Trophoblast cell (in vitro differentiated cells and primary cell): ENCODE measurements around the gene AANAT.

Experiments
- DNase-seq, 2 donors: peaks; one replicate each; pipeline ENCODE4 v3.0.0-alpha.2; 2016
- H2AFZ ChIP-seq: 2 replicates; pipeline ENCODE4 v1.6.1; 2013; ENCODE audit warnings: low read length, moderate library complexity, mild to moderate bottlenecking; ENCODE audit not compliant: insufficient read depth, poor library complexity
- H2AK5ac ChIP-seq: 2 replicates; pipeline ENCODE4 v1.6.1; 2013; ENCODE audit warnings: mild to moderate bottlenecking, low read length
- H2BK120ac ChIP-seq: 2 replicates; pipeline ENCODE4 v1.6.1; 2013; ENCODE audit warnings: low read length, mild to moderate bottlenecking, moderate library complexity; ENCODE audit not compliant: insufficient read depth, poor library complexity
- H2BK12ac ChIP-seq: 2 replicates; pipeline ENCODE4 v1.6.1; 2013; ENCODE audit warnings: mild to moderate bottlenecking, low read length, moderate library complexity
- H2BK5ac ChIP-seq: 2 replicates; pipeline ENCODE4 v1.6.1; 2013; ENCODE audit warnings: low read length, low read depth, moderate library complexity, mild to moderate bottlenecking; ENCODE audit not compliant: poor library complexity
- H3K14ac ChIP-seq: 2 replicates; pipeline ENCODE4 v1.6.1; 2013; ENCODE audit warnings: mild to moderate bottlenecking, low read length
- H3K18ac ChIP-seq: 2 replicates; pipeline ENCODE4 v1.6.1; 2013; ENCODE audit warnings: mild to moderate bottlenecking, low read length
- H3K23ac ChIP-seq: 2 replicates; pipeline ENCODE4 v1.6.1; 2013; ENCODE audit warnings: low read length
- H3K27ac ChIP-seq: 2 replicates; pipeline ENCODE4 v1.5.1; 2013; ENCODE audit warnings: low read depth, mild to moderate bottlenecking, inconsistent platforms, low read length, moderate library complexity
- H3K27me3 ChIP-seq: 2 replicates; pipeline ENCODE4 v1.6.1; 2013; ENCODE audit warnings: inconsistent platforms, mild to moderate bottlenecking, low read length, moderate library complexity; ENCODE audit not compliant: insufficient read depth
- H3K36me3 ChIP-seq, 2 experiments: 1 replicate in 1 of 2; 2 replicates in 1 of 2; pipeline ENCODE4 v1.6.1; 2013; ENCODE audit warnings: low read length in 2 of 2, mild to moderate bottlenecking in 2 of 2, moderate library complexity in 1 of 2; ENCODE audit not compliant: insufficient read depth in 2 of 2, control insufficient read depth in 1 of 2
- H3K4ac ChIP-seq: 2 replicates; pipeline ENCODE4 v1.6.1; 2013; ENCODE audit warnings: low read depth, mild to moderate bottlenecking, low read length, moderate library complexity
- H3K4me1 ChIP-seq, 2 experiments: 1 replicate in 1 of 2; 2 replicates in 1 of 2; pipeline ENCODE4 v1.6.1; 2013; ENCODE audit warnings: low read length in 2 of 2, mild to moderate bottlenecking in 2 of 2, moderate library complexity in 1 of 2; ENCODE audit not compliant: insufficient read depth in 2 of 2, control insufficient read depth in 1 of 2
- H3K4me2 ChIP-seq: 2 replicates; pipeline ENCODE4 v1.6.1; 2013; ENCODE audit warnings: inconsistent platforms, mild to moderate bottlenecking, low read length, moderate library complexity
- H3K4me3 ChIP-seq: 2 replicates; pipeline ENCODE4 v1.5.1; 2013; ENCODE audit warnings: mild to moderate bottlenecking, low read depth, low read length, inconsistent platforms
- H3K79me1 ChIP-seq: one replicate; pipeline ENCODE4 v1.6.1; 2013; ENCODE audit warnings: low read length
- H3K79me2 ChIP-seq: 2 replicates; pipeline ENCODE4 v1.6.1; 2013; ENCODE audit warnings: low read length, mild to moderate bottlenecking; ENCODE audit not compliant: control insufficient read depth, insufficient read depth, poor library complexity
- H3K9ac ChIP-seq: 2 replicates; pipeline ENCODE4 v1.6.1; 2013; ENCODE audit warnings: mild to moderate bottlenecking, low read length
- H3K9me3 ChIP-seq: 2 replicates; pipeline ENCODE4 v1.6.1; 2013; ENCODE audit warnings: low read depth, mild to moderate bottlenecking, control low read depth, inconsistent platforms, low read length; ENCODE audit not compliant: insufficient read depth
- H4K12ac ChIP-seq: 2 replicates; pipeline ENCODE4 v1.6.1; 2013; ENCODE audit warnings: low read depth, mild to moderate bottlenecking, low read length, moderate library complexity
- H4K8ac ChIP-seq: 2 replicates; pipeline ENCODE4 v1.6.1; 2013; ENCODE audit warnings: low read depth, mild to moderate bottlenecking, low read length, moderate library complexity
- H4K91ac ChIP-seq: one replicate; pipeline ENCODE4 v1.6.1; 2013; ENCODE audit warnings: low read depth, mild to moderate bottlenecking, low read length, moderate library complexity
- WGBS: extraction: QIAGEN DNeasy Blood & Tissue Kit; methylation state at CpG from one replicate; pipeline ENCODE4 v1.1.7; 2013; ENCODE audit warnings: missing lambda C conversion rate; ENCODE audit not compliant: insufficient read length, insufficient coverage; ENCODE audit errors: extremely low coverage; 5-methylcytosine and 5-hydroxymethylcytosine counted together

The AANAT gene

GRCh38 chr17:76510831-76511244, 43.4 kb downstream of the AANAT start:
- no peak overlapping the region for H2AK5ac ChIP-seq
- no peak overlapping the region for H3K23ac ChIP-seq
- no peaks in the 10 kb centered on the region for H3K79me1 ChIP-seq
- H2AFZ ChIP-seq: no peak overlapping the region
- no peak overlapping the region for H3K4me2 ChIP-seq
- H4K8ac ChIP-seq: no peak overlapping the region
- no peak overlapping the region for H4K91ac ChIP-seq
- H2BK120ac ChIP-seq: no peak overlapping the region
- no peak overlapping the region for H3K14ac ChIP-seq
- peaks cover 2% of the 10 kb centered on the region for H3K27me3 ChIP-seq
- no peak overlapping the region for H3K4ac ChIP-seq
- H3K79me2 ChIP-seq: no peaks in the 10 kb centered on the region
- H3K4me1 ChIP-seq: no peaks in the 10 kb centered on the region
- no peak overlapping the region for H3K9ac ChIP-seq
- no peak overlapping the region for H3K27ac ChIP-seq
- H3K4me3 ChIP-seq: no peak overlapping the region
- H4K12ac ChIP-seq: no peak overlapping the region
- peaks cover 4% of the 10 kb centered on the region for H3K9me3 ChIP-seq
- WGBS: no CpG with 5 or more reads among the region's 9 CpGs
- no peak overlapping the region for H3K18ac ChIP-seq
- no peaks in the 10 kb centered on the region for H3K36me3 ChIP-seq
- H2BK12ac ChIP-seq: no peak overlapping the region
- H2BK5ac ChIP-seq: no peak overlapping the region
- no peak for DNase-seq

- H2AFZ ChIP-seq: no peak overlapping the region
- peaks cover 4% of the 10 kb centered on the region for H3K9me3 ChIP-seq
- no peaks in the 10 kb centered on the region for H3K79me2 ChIP-seq
- H2BK120ac ChIP-seq: no peak overlapping the region
- H3K9ac ChIP-seq: no peak overlapping the region
- no peak for DNase-seq
- H3K23ac ChIP-seq: no peak overlapping the region
- H3K79me1 ChIP-seq: no peaks in the 10 kb centered on the region
- no peak overlapping the region for H3K4ac ChIP-seq
- H2AK5ac ChIP-seq: no peak overlapping the region
- no peak overlapping the region for H4K12ac ChIP-seq
- H3K4me2 ChIP-seq: no peak overlapping the region
- H3K27me3 ChIP-seq: peaks cover 2% of the 10 kb centered on the region
- H2BK5ac ChIP-seq: no peak overlapping the region
- WGBS: no CpG with 5 or more reads among the region's 13 CpGs
- H3K4me3 ChIP-seq: no peak overlapping the region
- no peak overlapping the region for H4K91ac ChIP-seq
- H4K8ac ChIP-seq: no peak overlapping the region
- no peaks in the 10 kb centered on the region for H3K4me1 ChIP-seq
- no peak overlapping the region for H3K27ac ChIP-seq
- H3K18ac ChIP-seq: no peak overlapping the region
- H3K14ac ChIP-seq: no peak overlapping the region
- H3K36me3 ChIP-seq: no peaks in the 10 kb centered on the region
- no peak overlapping the region for H2BK12ac ChIP-seq
These were observed 44.4 kb downstream of the AANAT start for GRCh38 chr17:76511668-76512365.

GRCh38 chr17:76512366-76513305, 45.2 kb downstream of the AANAT start:
- Histone ChIP-seq H2AK5ac (no peak overlapping the region), H3K18ac (no peak overlapping the region), H2BK120ac (no peak overlapping the region), H2AFZ (no peak overlapping the region), H3K9me3 (peaks cover 4% of the 10 kb centered on the region), H2BK12ac (no peak overlapping the region), H3K23ac (no peak overlapping the region), H3K4ac (no peak overlapping the region), H3K4me3 (no peak overlapping the region), H3K4me2 (no peak overlapping the region), H3K9ac (no peak overlapping the region), H3K4me1 (no peaks in the 10 kb centered on the region), H3K36me3 (no peaks in the 10 kb centered on the region), H3K79me1 (no peaks in the 10 kb centered on the region), H3K27me3 (peaks cover 2% of the 10 kb centered on the region), H4K8ac (no peak overlapping the region), H3K79me2 (no peaks in the 10 kb centered on the region), H3K14ac (no peak overlapping the region), H2BK5ac (no peak overlapping the region), H4K91ac (no peak overlapping the region), H4K12ac (no peak overlapping the region), H3K27ac (no peak overlapping the region)
- no peak for DNase-seq
- no CpG with 5 or more reads among the region's 22 CpGs for WGBS

GRCh38 chr17:76513306-76513692, 45.9 kb downstream of the AANAT start:
- H3K23ac ChIP-seq: no peak overlapping the region
- H3K27ac ChIP-seq: no peak overlapping the region
- H3K9me3 ChIP-seq: peaks cover 6% of the 10 kb centered on the region
- no peaks in the 10 kb centered on the region for H3K79me2 ChIP-seq
- WGBS: no CpG with 5 or more reads among the region's 6 CpGs
- no peak overlapping the region for H2BK12ac ChIP-seq
- H2AFZ ChIP-seq: no peak overlapping the region
- H3K4me3 ChIP-seq: no peak overlapping the region
- H2BK120ac ChIP-seq: no peak overlapping the region
- no peak overlapping the region for H3K4me2 ChIP-seq
- no peak overlapping the region for H2BK5ac ChIP-seq
- no peak overlapping the region for H3K4ac ChIP-seq
- no peak overlapping the region for H2AK5ac ChIP-seq
- no peak overlapping the region for H4K91ac ChIP-seq
- no peak overlapping the region for H3K18ac ChIP-seq
- H3K9ac ChIP-seq: no peak overlapping the region
- no peak overlapping the region for H4K12ac ChIP-seq
- no peaks in the 10 kb centered on the region for H3K36me3 ChIP-seq
- H3K79me1 ChIP-seq: no peaks in the 10 kb centered on the region
- H4K8ac ChIP-seq: no peak overlapping the region
- H3K27me3 ChIP-seq: no peaks in the 10 kb centered on the region
- H3K14ac ChIP-seq: no peak overlapping the region
- H3K4me1 ChIP-seq: no peaks in the 10 kb centered on the region
- no peak for DNase-seq
